H1 (cell line): Measurements from ENCODE around the gene RAD9A. TPM values are rescaled to one million over a fixed set of nuclear protein-coding genes. Genes with fewer than 3 reads are reported as not detected.

Source experiments
- ASH2L ChIP-seq: fragments of 200-600, 300-600 bp; sonication (generic); IDR thresholded peaks from one replicate; pipeline ENCODE4 v1.7.1; 2017; ENCODE audit warnings: low read length
- E2F6 ChIP-seq: IDR thresholded peaks from 2 replicates; pipeline ENCODE4 v1.6.1; 2012; ENCODE audit warnings: inconsistent platforms
- EZH2 ChIP-seq: fragments of 200-600 bp; sonication (generic); IDR thresholded peaks from 2 replicates; pipeline ENCODE4 v1.7.1; 2012; ENCODE audit warnings: low read depth, mild to moderate bottlenecking, moderate library complexity, low read length, inconsistent platforms; ENCODE audit not compliant: severe bottlenecking
- GABPA ChIP-seq: IDR thresholded peaks from 2 replicates; pipeline ENCODE4 v1.6.1; 2011; ENCODE audit warnings: mild to moderate bottlenecking, low read length, moderate library complexity, borderline replicate concordance; ENCODE audit not compliant: insufficient read depth
- MAX ChIP-seq: IDR thresholded peaks from 2 replicates; pipeline ENCODE4 v1.6.1; 2012; ENCODE audit warnings: inconsistent platforms
- RBBP5 ChIP-seq: IDR thresholded peaks from 2 replicates; pipeline ENCODE4 v1.7.1; 2012; ENCODE audit warnings: low read depth, mild to moderate bottlenecking, inconsistent platforms, low read length, moderate library complexity, borderline replicate concordance
- SP4 ChIP-seq: IDR thresholded peaks from 2 replicates; pipeline ENCODE4 v1.6.1; 2012; ENCODE audit warnings: low read length, inconsistent platforms
- SUZ12 ChIP-seq: fragments of 200-600 bp; sonication (generic); IDR thresholded peaks from 2 replicates; pipeline ENCODE4 v1.6.1; 2012; ENCODE audit warnings: mild to moderate bottlenecking, inconsistent platforms, low read length, moderate library complexity, mixed read lengths
- polyA plus RNA-seq, 7 experiments: library from polyadenylated mRNA; depleted of rRNA in 3 of 7; stranded (reverse) in 5 of 7; unstranded in 2 of 7; fragments of >200 nt in 5 of 7; fragments of 200-250 nt in 2 of 7; gene quantifications; 1 replicate in 5 of 7; 2 replicates in 1 of 7; 4 replicates in 1 of 7; pipeline versions ENCODE4 v1.2.1 to v1.2.3, GENCODE V29; 2011 to 2013; ENCODE audit warnings: missing spikeins in 2 of 7, mixed read lengths in 2 of 7
- total RNA-seq: library from RNA; stranded (reverse); fragmentation: NEBNext Ultra II Directional; extraction: Animal tissue kit (Norgen Biotek cat#: 25700); gene quantifications from 2 replicates; pipeline ENCODE4 v1.2.1, GENCODE V29; 2021

Gene RAD9A
- total and polyA plus RNA-seq, 2 of the 8 experiments (the other 6 are each of a cell fraction or from before 2014, with no cell fraction given), result 22.2 to 25.5 TPM

- TF ChIP-seq ASH2L (no peak), RBBP5 (no peak), SUZ12 (no peak), E2F6 (no peak), MAX (no peak), SP4 (no peak), GABPA (no peak), EZH2 (no peak)
- TF ChIP-seq, all 59 proteins: peak for 0
Observed at GRCh38 chr11:67356387-67356863, 35.4 kb upstream of the RAD9A start (continued).
